IMR-90 (cell line): Measurements from ENCODE around the gene DNAJC4. TPM values are rescaled to one million over a fixed set of nuclear protein-coding genes. Genes with fewer than 3 reads are reported as not detected.

Experiments used
- ATAC-seq: fragments of 200-7000 bp; cut with Tn5 transposase; 2 replicates; pipeline ENCODE4 v1.9.1; 2020; ENCODE audit warnings: low read depth, mild to moderate bottlenecking, moderate library complexity
- BruUV-seq: library from RNA; stranded (reverse); fragments of 400-500 nt; replicated peaks from 2 replicates; lab custom pipeline; 2021; lab: Mats Ljungman, UMichigan
- CTCF ChIA-PET: fragments of 300-600 bp; formaldehyde crosslinking; extraction: SDS; loops from one replicate; lab custom pipeline; 2021; ENCODE audit warnings: antibody characterized with exemption; lab: Yijun Ruan, JAX
- POLR2A ChIA-PET: fragments of 300-600 bp; sonication (Branson Sonifier 250); formaldehyde crosslinking; loops from one replicate; lab custom pipeline; 2022; ENCODE audit warnings: antibody characterized with exemption; ENCODE audit not compliant: unreplicated experiment; lab: Charles Lee
- DNase-seq: peaks from one replicate; pipeline ENCODE4 v3.0.0; 2013
- H2AFZ ChIP-seq: replicated peaks from 2 replicates; pipeline ENCODE3; 2013; ENCODE audit warnings: low read length, mild to moderate bottlenecking; ENCODE audit not compliant: poor library complexity
- H2AK5ac ChIP-seq: 2 replicates; pipeline ENCODE4 v1.6.1; 2013; ENCODE audit warnings: low read depth, low read length, inconsistent platforms
- H2AK9ac ChIP-seq: replicated peaks from 2 replicates; pipeline ENCODE3; 2013; ENCODE audit warnings: mild to moderate bottlenecking, low read depth, low read length, moderate library complexity; ENCODE audit not compliant: poor library complexity
- H2BK120ac ChIP-seq: 2 replicates; pipeline ENCODE4 v1.6.1; 2013; ENCODE audit warnings: low read depth, low read length, inconsistent platforms
- H2BK15ac ChIP-seq: 3 replicates; pipeline ENCODE4 v1.6.1; 2013; ENCODE audit warnings: low read depth, low read length, inconsistent platforms
- H2BK20ac ChIP-seq: 2 replicates; pipeline ENCODE4 v1.6.1; 2013; ENCODE audit warnings: low read depth, mild to moderate bottlenecking, inconsistent platforms, low read length, moderate library complexity
- H2BK5ac ChIP-seq: 2 replicates; pipeline ENCODE4 v1.6.1; 2013; ENCODE audit warnings: mild to moderate bottlenecking, low read depth, low read length, inconsistent platforms; ENCODE audit not compliant: poor library complexity, severe bottlenecking
- H3K14ac ChIP-seq: replicated peaks from 2 replicates; pipeline ENCODE4 v1.6.1; 2013; ENCODE audit warnings: low read depth, low read length, inconsistent platforms
- H3K18ac ChIP-seq: 2 replicates; pipeline ENCODE4 v1.6.1; 2013; ENCODE audit warnings: low read depth, low read length, control low read depth
- H3K23ac ChIP-seq: 2 replicates; pipeline ENCODE4 v1.6.1; 2013; ENCODE audit warnings: low read depth, low read length, inconsistent platforms
- H3K27ac ChIP-seq: 2 replicates; pipeline ENCODE4 v1.5.1; 2013; ENCODE audit warnings: mild to moderate bottlenecking, control low read depth, low read length; ENCODE audit not compliant: insufficient read depth
- H3K27me3 ChIP-seq: 2 replicates; pipeline ENCODE4 v1.6.1; 2013; ENCODE audit warnings: low read length; ENCODE audit not compliant: control insufficient read depth, insufficient read depth
- H3K36me3 ChIP-seq: 2 replicates; pipeline ENCODE4 v1.6.1; 2013; ENCODE audit warnings: low read length, mixed read lengths; ENCODE audit not compliant: control insufficient read depth, insufficient read depth
- H3K4ac ChIP-seq: 2 replicates; pipeline ENCODE4 v1.6.1; 2013; ENCODE audit warnings: low read depth, low read length, inconsistent platforms
- H3K4me1 ChIP-seq: 2 replicates; pipeline ENCODE4 v1.6.1; 2013; ENCODE audit warnings: low read length, mixed read lengths; ENCODE audit not compliant: control insufficient read depth, insufficient read depth
- H3K4me2 ChIP-seq: 2 replicates; pipeline ENCODE4 v1.6.1; 2013; ENCODE audit warnings: low read depth, mild to moderate bottlenecking, control low read depth, low read length, moderate library complexity
- H3K4me3 ChIP-seq: 2 replicates; pipeline ENCODE4 v1.5.1; 2013; ENCODE audit warnings: low read depth, mild to moderate bottlenecking, control low read depth, low read length, moderate library complexity; ENCODE audit not compliant: insufficient read depth
- H3K56ac ChIP-seq: 2 replicates; pipeline ENCODE4 v1.6.1; 2013; ENCODE audit warnings: low read length, inconsistent platforms; ENCODE audit not compliant: insufficient read depth; ENCODE audit errors: extremely low read depth
- H3K79me1 ChIP-seq, 2 experiments: 2 replicates each; pipeline ENCODE4 v1.6.1; 2013; ENCODE audit warnings: low read length in 2 of 2, inconsistent platforms in 1 of 2, low read depth in 1 of 2
- H3K9ac ChIP-seq: 2 replicates; pipeline ENCODE4 v1.6.1; 2013; ENCODE audit warnings: low read depth, low read length, control low read depth
- H3K9me1 ChIP-seq: 2 replicates; pipeline ENCODE4 v1.6.1; 2013; ENCODE audit warnings: low read length, inconsistent platforms; ENCODE audit not compliant: insufficient read depth
- H3K9me3 ChIP-seq: 2 replicates; pipeline ENCODE4 v1.6.1; 2013; ENCODE audit warnings: low read length; ENCODE audit not compliant: control insufficient read depth, insufficient read depth
- H4K20me1 ChIP-seq: 2 replicates; pipeline ENCODE4 v1.6.1; 2013; ENCODE audit warnings: low read length, inconsistent platforms; ENCODE audit not compliant: insufficient read depth
- H4K5ac ChIP-seq: 2 replicates; pipeline ENCODE4 v1.6.1; 2013; ENCODE audit warnings: mild to moderate bottlenecking, low read depth, low read length, control low read depth
- H4K8ac ChIP-seq, 2 experiments: 2 replicates each; pipeline ENCODE4 v1.6.1; 2013; ENCODE audit warnings: low read depth in 2 of 2, low read length in 2 of 2, control low read depth in 1 of 2, inconsistent platforms in 1 of 2
- H4K91ac ChIP-seq: 2 replicates; pipeline ENCODE4 v1.6.1; 2013; ENCODE audit warnings: low read depth, low read length, inconsistent platforms; ENCODE audit not compliant: insufficient read depth
- CEBPB ChIP-seq: IDR thresholded peaks from 2 replicates; pipeline ENCODE4 v1.6.1; 2012; ENCODE audit warnings: low read depth, low read length, improper control_type of control experiment
- FOS ChIP-seq: fragments of 150-350 bp; IDR thresholded peaks from 2 replicates; pipeline ENCODE4 v1.6.1; 2016; ENCODE audit warnings: low read depth, low read length
- MAFK ChIP-seq: IDR thresholded peaks from 2 replicates; pipeline ENCODE4 v1.6.1; 2012; ENCODE audit warnings: low read depth, low read length, improper control_type of control experiment
- WGBS, 2 experiments: methylation state at CpG; one replicate each; pipeline versions ENCODE4 v1.1.5 to v1.1.7; 2013; ENCODE audit warnings: missing lambda C conversion rate in 2 of 2; ENCODE audit not compliant: insufficient read length in 1 of 2; ENCODE audit errors: extremely low coverage in 2 of 2; 5-methylcytosine and 5-hydroxymethylcytosine counted together
- dilution Hi-C: fragments of 300-500 bp; cut with HindIII; formaldehyde crosslinking; loops from one replicate; pipeline ENCODE4 v1.14.3; 2018; ENCODE audit warnings: low sequenced_read_pairs; ENCODE audit not compliant: unreplicated experiment
- in situ Hi-C: fragments of 300-500 bp; cut with MboI; formaldehyde crosslinking; loops from 3 replicates; pipeline ENCODE4 v1.14.3; 2019; ENCODE audit warnings: low sequenced_read_pairs, inconsistent platforms, mixed read lengths
- intact Hi-C: fragments of 100-400 bp; cut with micrococcal nuclease; formaldehyde crosslinking; loops from 2 replicates; pipeline ENCODE4 v1.10.0; 2022
- polyA plus RNA-seq, 3 experiments: library from polyadenylated mRNA; depleted of rRNA; stranded (reverse); fragments of >200 nt; gene quantifications; 2 replicates each; pipeline ENCODE4 v1.2.3, GENCODE V29; 2012; ENCODE audit warnings: low replicate concordance in 1 of 3
- total RNA-seq: library from RNA; depleted of rRNA; stranded (reverse); fragments of >200 nt; gene quantifications from 2 replicates; pipeline ENCODE4 v1.2.3, GENCODE V29; 2012

DNAJC4 gene
- total and polyA plus RNA-seq, 2 of the 4 experiments (the other 2 are of a cell fraction), result 2.2 to 22.8 TPM

GRCh38 chr11:64268893-64269539 is 38.7 kb downstream of the DNAJC4 start:
- in situ Hi-C loops, result no loop called here
- Histone ChIP-seq H3K18ac (peak overlapping the region; percentile 1; the same call in 1 of the 2 replicates), H3K14ac (peak overlapping the region; percentile 87), H3K9ac (peak overlapping the region; percentile 75), H2AK5ac (peak overlapping the region; percentile 94), H2BK5ac (peak overlapping the region; percentile 61), H2AFZ (peak overlapping the region; percentile 96), H3K4me1 (peaks cover 11% of the 10 kb centered on the region), H3K36me3 (peaks cover 10% of the 10 kb centered on the region; the same call in 1 of the 2 replicates), H2BK15ac (0 out of 3 replicates have a peak overlapping the region, but pooled peaks have one; percentile 39), H3K27me3 (no peaks in the 10 kb centered on the region), H3K4ac (peak overlapping the region; percentile 88), H3K56ac (peak overlapping the region; percentile 82), H3K23ac (peak overlapping the region; percentile 74), H3K9me1 (peaks cover 5% of the 10 kb centered on the region; the same call in 1 of the 2 replicates), H2AK9ac (peak overlapping the region; percentile 90), H4K91ac (peak overlapping the region; percentile 94), H3K4me2 (peak overlapping the region; percentile 73), H4K20me1 (no peaks in the 10 kb centered on the region; the same call in 1 of the 2 replicates), H3K9me3 (no peaks in the 10 kb centered on the region), H2BK120ac (peak overlapping the region; percentile 67), H2BK20ac (0 out of 2 replicates have a peak overlapping the region, but pooled peaks have one; percentile 20), H4K8ac (peak overlapping the region; percentile 77 to 96), H3K79me1 (peaks cover 9 to 33% of the 10 kb centered on the region in 2 experiments), H4K5ac (peak overlapping the region; percentile 51), H3K4me3 (peak overlapping the region; percentile 56), H3K27ac (peak overlapping the region; percentile 76)
- peak; percentile 37; the same call in 1 of the 2 replicates for TF ChIP-seq CEBPB
- TF ChIP-seq MAFK, result no peak
- TF ChIP-seq FOS, result no peak
- POLR2A ChIA-PET, result interaction anchor here (1.2 kb wide), 1 partner anchor 19 kb away, joined by 3 read pairs; no protein-coding TSS in a partner anchor
- dilution Hi-C loops, result no loop called here
- CTCF ChIA-PET, result interaction anchor here (1.3 to 1.5 kb wide), 2 partner anchors 8 to 65 kb away, joined by 3 read pairs; no protein-coding TSS in a partner anchor
- WGBS, 2 experiments, result 20% methylated on average over 1 of the region's 34 CpGs; no CpG with 5 or more reads in 1 of the 2 experiments
- BruUV-seq, result no TSS peak
- intact Hi-C loops, result loop anchor here (1.0 kb wide), 1 partner anchor 39 kb away; the partner anchor contains the start of gene DNAJC4
- ATAC-seq (peak; percentile 10), DNase-seq (peak; percentile 41)
